K562 (cell line): ENCODE data around the gene HS2ST1. TPM values are rescaled to one million over a fixed set of nuclear protein-coding genes. Genes with fewer than 3 reads are reported as not detected.

ENCODE experiments used
- ATAC-seq: fragments of 200-7000 bp; cut with Tn5 transposase; 3 replicates; pipeline ENCODE4 v1.9.1; 2020; ENCODE audit warnings: moderate library complexity
- BruUV-seq: library from RNA; stranded (reverse); fragments of 400-500 nt; replicated peaks from 2 replicates; lab custom pipeline; 2021; lab: Mats Ljungman, UMichigan
- CTCF ChIA-PET: fragments of 300-600 bp; formaldehyde crosslinking; extraction: SDS; loops from one replicate; lab custom pipeline; 2021; ENCODE audit warnings: low intra/inter-chr PET ratio; lab: Yijun Ruan, JAX
- POLR2A ChIA-PET: fragments of 300-600, 350-650 bp; sonication (Branson Sonifier 250); formaldehyde crosslinking; extraction: SDS; loops from one replicate; lab custom pipeline; 2021; ENCODE audit warnings: antibody characterized with exemption, inconsistent platforms; lab: Yijun Ruan, JAX
- DNase-seq, 4 experiments: peaks; one replicate each; pipeline versions ENCODE4 v3.0.0 to v3.0.0-alpha.2; 2011 to 2018; ENCODE audit warnings: low spot score in 3 of 4, mixed read lengths in 3 of 4; ENCODE audit errors: extremely low read depth in 1 of 4
- FAIRE-seq: peaks from 2 replicates; lab custom pipeline; 2011; peaks lifted over from hg19 to GRCh38; lab: Jason Lieb, UNC
- H2AFZ ChIP-seq: 2 replicates; pipeline ENCODE4 v1.6.0; 2011; ENCODE audit warnings: low read depth, low read length, control low read depth, inconsistent platforms
- H3K27ac ChIP-seq: fragments of 200-600 bp; 3 replicates; pipeline ENCODE4 v1.8.0; 2011; ENCODE audit warnings: low read depth, mild to moderate bottlenecking, control low read depth, inconsistent platforms, low read length, moderate library complexity, mixed read lengths; ENCODE audit errors: extremely low read depth
- H3K27me3 ChIP-seq, 2 experiments: fragments of 300-600 bp in 1 of 2; 2 replicates in 1 of 2; 3 replicates in 1 of 2; pipeline versions ENCODE4 v1.6.0 to v1.8.0; 2011; ENCODE audit warnings: inconsistent platforms in 2 of 2, low read length in 2 of 2, mild to moderate bottlenecking in 1 of 2, mixed read lengths in 1 of 2, moderate library complexity in 1 of 2; ENCODE audit not compliant: control insufficient read depth in 2 of 2, insufficient read depth in 2 of 2
- H3K36me3 ChIP-seq: fragments of 300-600 bp; 3 replicates; pipeline ENCODE4 v1.8.0; 2011; ENCODE audit warnings: mild to moderate bottlenecking, low read length, inconsistent platforms; ENCODE audit not compliant: control insufficient read depth, insufficient read depth
- H3K4me1 ChIP-seq, 2 experiments: fragments of 200-600 bp in 1 of 2; replicated peaks in 1 of 2; 2 replicates in 1 of 2; 3 replicates in 1 of 2; pipeline versions ENCODE4 v1.5.1 to v1.8.0; 2011; ENCODE audit warnings: inconsistent platforms in 2 of 2, low read length in 2 of 2, mild to moderate bottlenecking in 1 of 2, mixed read lengths in 1 of 2, moderate library complexity in 1 of 2; ENCODE audit not compliant: control insufficient read depth in 2 of 2, insufficient read depth in 2 of 2
- H3K4me2 ChIP-seq: 2 replicates; pipeline ENCODE4 v1.6.1; 2011; ENCODE audit warnings: low read length, control low read depth, inconsistent platforms, mixed read lengths; ENCODE audit not compliant: insufficient read depth
- H3K4me3 ChIP-seq: fragments of 200-600 bp; sonication (generic), shearing (Covaris generic); 2 replicates; pipeline ENCODE4 v1.5.1; 2016; ENCODE audit warnings: control low read depth, inconsistent platforms
- H3K79me2 ChIP-seq: fragments of 200-600 bp; 3 replicates; pipeline ENCODE4 v1.8.0; 2011; ENCODE audit warnings: low read length, inconsistent platforms; ENCODE audit not compliant: control insufficient read depth, insufficient read depth
- H3K9ac ChIP-seq, 2 experiments: 2 replicates each; pipeline versions ENCODE4 v1.6.0 to v1.6.1; 2011; ENCODE audit warnings: low read depth in 2 of 2, low read length in 2 of 2, control low read depth in 1 of 2, inconsistent platforms in 1 of 2, mild to moderate bottlenecking in 1 of 2, mixed read lengths in 1 of 2; ENCODE audit not compliant: insufficient read depth in 1 of 2
- H3K9me1 ChIP-seq: one replicate; pipeline ENCODE4 v1.6.0; 2011; ENCODE audit warnings: inconsistent platforms, mild to moderate bottlenecking, low read length, moderate library complexity; ENCODE audit not compliant: control insufficient read depth, insufficient read depth
- H3K9me3 ChIP-seq: replicated peaks from 2 replicates; pipeline ENCODE4 v1.5.1; 2011; ENCODE audit warnings: low read depth, low read length, inconsistent platforms; ENCODE audit not compliant: control insufficient read depth, insufficient read depth
- H4K20me1 ChIP-seq: replicated peaks from 2 replicates; pipeline ENCODE4 v1.6.1; 2011; ENCODE audit warnings: low read length, inconsistent platforms, mixed read lengths; ENCODE audit not compliant: control insufficient read depth, insufficient read depth
- ARHGAP35 ChIP-seq: fragments of 450-650 bp; IDR thresholded peaks from 2 replicates; pipeline ENCODE4 v1.6.1; 2018; ENCODE audit not compliant: partially characterized antibody
- CBFA2T3 ChIP-seq: fragments of 450-650 bp; IDR thresholded peaks from 2 replicates; pipeline ENCODE4 v1.6.1; 2017
- CSDE1 ChIP-seq, 2 experiments: fragments of 450-650 bp; IDR thresholded peaks; 2 replicates each; pipeline ENCODE4 v1.6.1; 2016; ENCODE audit warnings: mild to moderate bottlenecking in 1 of 2
- IFI16 ChIP-seq: fragments of 250-450 bp; sonication (Bioruptor Pico); IDR thresholded peaks from 2 replicates; pipeline ENCODE4 v2.1.2; 2022; ENCODE audit warnings: mild to moderate bottlenecking, inconsistent platforms
- KAT2B ChIP-seq: IDR thresholded peaks from one replicate; pipeline ENCODE4 v1.6.1; 2012; ENCODE audit warnings: low read depth, mild to moderate bottlenecking, control low read depth, inconsistent platforms, low read length, moderate library complexity
- POU5F1 ChIP-seq: fragments of 150-350 bp; IDR thresholded peaks from 2 replicates; pipeline ENCODE4 v1.6.1; 2014; ENCODE audit warnings: borderline replicate concordance, low read length, low read depth, mild to moderate bottlenecking; ENCODE audit not compliant: partially characterized antibody
- TBL1XR1 ChIP-seq, 2 experiments: IDR thresholded peaks; 2 replicates each; pipeline ENCODE4 v1.6.1; 2012; ENCODE audit warnings: improper control_type of control experiment in 2 of 2, low read length in 2 of 2, mild to moderate bottlenecking in 1 of 2
- TBP ChIP-seq: optimal IDR thresholded peaks from 2 replicates; pipeline ENCODE3; 2011; ENCODE audit warnings: low read depth, low read length, improper control_type of control experiment
- TSC22D4 ChIP-seq: fragments of 450-650 bp; IDR thresholded peaks from 2 replicates; pipeline ENCODE4 v1.6.1; 2016; ENCODE audit warnings: missing genetic modification characterization, missing biosample characterization, control low read depth
- ZNF175 ChIP-seq: fragments of 200-800 bp; sonication (Bioruptor generic); IDR thresholded peaks from 2 replicates; pipeline ENCODE4 v1.6.1; 2016; ENCODE audit warnings: low read depth, mild to moderate bottlenecking, missing genetic modification characterization, missing compliant biosample characterization
- ZNF57 ChIP-seq: fragments of 450-650 bp; formaldehyde crosslinking; IDR thresholded peaks from 2 replicates; pipeline ENCODE4 v1.4.0; 2020; ENCODE audit warnings: mild to moderate bottlenecking, moderate library complexity
- ZZZ3 ChIP-seq: fragments of 450-650 bp; IDR thresholded peaks from 2 replicates; pipeline ENCODE4 v1.6.1; 2016; ENCODE audit warnings: antibody characterized with exemption, mild to moderate bottlenecking, moderate library complexity
- WGBS: fragments of 100-300 bp; shearing (Covaris generic); methylation state at CpG from one replicate; pipeline ENCODE4 v1.1.6; 2016; ENCODE audit warnings: low coverage, mixed read lengths; ENCODE audit not compliant: insufficient coverage; ENCODE audit errors: missing lambda C conversion rate; 5-methylcytosine and 5-hydroxymethylcytosine counted together
- in situ Hi-C: fragments of 300-500 bp; cut with MboI; formaldehyde crosslinking; loops from 4 replicates; pipeline ENCODE4 v1.15.0; 2018; ENCODE audit warnings: inconsistent platforms, mixed read lengths
- intact Hi-C: fragments of 100-400 bp; cut with micrococcal nuclease; formaldehyde crosslinking; loops from 2 replicates; pipeline ENCODE4 v1.14.2; 2022
- polyA plus RNA-seq, 8 experiments: library from polyadenylated mRNA; depleted of rRNA in 4 of 8; stranded (reverse) in 5 of 8; unstranded in 3 of 8; fragments of >200 nt; fragmentation: Nextera tagmentation in 2 of 8; fragmentation: Illumina TruSeq in 1 of 8; extraction: Ambion mirVana in 2 of 8; extraction: Trizol in 1 of 8; gene quantifications; 2 replicates each; pipeline versions ENCODE4 v1.2.1 to v1.2.3, GENCODE V29; 2011 to 2014; ENCODE audit warnings: inconsistent platforms in 1 of 8, missing spikeins in 1 of 8
- total RNA-seq, 7 experiments: library from RNA; depleted of rRNA in 6 of 7; stranded (reverse); fragments of >200 nt in 6 of 7; fragmentation: Illumina TruSeq in 2 of 7; extraction: Trizol in 2 of 7; gene quantifications; 2 replicates each; pipeline versions ENCODE4 v1.2.1 to v1.2.3, GENCODE V29; 2011 to 2021; ENCODE audit warnings: low replicate concordance in 1 of 7
- TF ChIP-seq, protein P1 (sequence below): fragments of 450-650 bp; formaldehyde crosslinking; IDR thresholded peaks from 2 replicates; pipeline ENCODE4 v1.4.0; 2022; ENCODE audit warnings: missing genetic modification characterization
- TF ChIP-seq, protein P2 (sequence below): fragments of 250-450 bp; sonication (Bioruptor Pico); IDR thresholded peaks from 2 replicates; pipeline ENCODE4 v1.9.0; 2021; ENCODE audit warnings: mild to moderate bottlenecking, inconsistent platforms
- TF ChIP-seq, protein P3 (sequence below): sonication (generic); formaldehyde crosslinking; IDR thresholded peaks from 2 replicates; pipeline ENCODE4 v1.8.1; 2022; ENCODE audit warnings: missing genetic modification reagents

HS2ST1 gene
- total and polyA plus RNA-seq, 9 of the 15 experiments (the other 6 are each of a cell fraction or from before 2014, with no cell fraction given), result 7.7 to 43.3 (median 25.8) TPM

DNA sequence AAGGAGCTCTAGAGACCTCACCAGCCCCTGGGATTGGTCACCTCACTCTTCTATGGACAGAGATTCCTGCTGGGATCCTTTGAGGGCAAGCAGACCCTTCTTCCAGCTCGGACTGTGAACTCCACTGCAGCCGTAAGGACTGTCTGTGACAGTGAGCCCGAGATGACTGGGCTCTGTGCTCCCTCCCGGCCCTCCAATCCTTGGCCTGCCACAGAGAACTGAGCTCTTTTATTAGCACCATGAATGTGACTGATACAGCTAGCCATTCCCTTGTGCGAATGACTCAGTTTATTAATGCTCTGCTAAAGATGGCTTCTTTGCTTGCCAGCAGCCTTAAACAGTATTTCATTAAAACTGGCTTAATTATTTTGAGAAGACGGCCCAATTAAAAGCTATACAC, 219.6 kb downstream of the HS2ST1 start:
- Histone ChIP-seq H3K9me3 (no peaks in the 10 kb centered on the region), H3K27ac (no peak overlapping the region), H3K4me3 (no peak overlapping the region), H3K4me2 (no peak overlapping the region), H4K20me1 (no peaks in the 10 kb centered on the region; the same call in none of the 2 replicates), H3K36me3 (no peaks in the 10 kb centered on the region), H3K79me2 (no peaks in the 10 kb centered on the region), H3K4me1 (peaks cover 13 to 14% of the 10 kb centered on the region in 2 experiments), H3K9me1 (no peaks in the 10 kb centered on the region), H3K27me3 (peaks cover 12 to 34% of the 10 kb centered on the region in 2 experiments; a peak in 4 of 5 replicates), H2AFZ (no peak overlapping the region), H3K9ac (no peak overlapping the region; a peak in 1 of 4 replicates)
- in situ Hi-C loops (loop anchor here (10.0 kb wide), 1 partner anchor 151 kb away; no protein-coding TSS in a partner anchor), intact Hi-C loops (loop anchor here (5.0 kb wide), 3 partner anchors 153 to 818 kb away; no protein-coding TSS in a partner anchor)
- ATAC-seq (no peak), FAIRE-seq (no peak), DNase-seq (no peak)
- CTCF ChIA-PET, result no interaction called here
- WGBS, result 2% methylated on average over 6 of the region's 6 CpGs
- POLR2A ChIA-PET, result interaction anchor here (0.6 to 0.8 kb wide), 4 partner anchors 37 to 423 kb away, joined by 3 read pairs; no protein-coding TSS in a partner anchor
- no TSS peak for BruUV-seq
- TF ChIP-seq POU5F1 (no peak), ARHGAP35 (no peak), TSC22D4 (tag) (no peak), ZNF175 (no peak), CBFA2T3 (no peak), KAT2B (no peak), IFI16 (CRISPR knock-in tag) (no peak), CSDE1 (IDR thresholded peaks at IDR 0.05) (no peak), ZZZ3 (no peak), TBL1XR1 (IDR thresholded peaks at IDR 0.05; ENCODE audit: low read length in 2 of 2) (no peak), TBP (no peak), ZNF57 (CRISPR knock-in tag) (no peak)
- TF ChIP-seq, protein P1, sequence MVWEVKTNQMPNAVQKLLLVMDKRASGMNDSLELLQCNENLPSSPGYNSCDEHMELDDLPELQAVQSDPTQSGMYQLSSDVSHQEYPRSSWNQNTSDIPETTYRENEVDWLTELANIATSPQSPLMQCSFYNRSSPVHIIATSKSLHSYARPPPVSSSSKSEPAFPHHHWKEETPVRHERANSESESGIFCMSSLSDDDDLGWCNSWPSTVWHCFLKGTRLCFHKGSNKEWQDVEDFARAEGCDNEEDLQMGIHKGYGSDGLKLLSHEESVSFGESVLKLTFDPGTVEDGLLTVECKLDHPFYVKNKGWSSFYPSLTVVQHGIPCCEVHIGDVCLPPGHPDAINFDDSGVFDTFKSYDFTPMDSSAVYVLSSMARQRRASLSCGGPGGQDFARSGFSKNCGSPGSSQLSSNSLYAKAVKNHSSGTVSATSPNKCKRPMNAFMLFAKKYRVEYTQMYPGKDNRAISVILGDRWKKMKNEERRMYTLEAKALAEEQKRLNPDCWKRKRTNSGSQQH, result no peak
- TF ChIP-seq, protein P2, sequence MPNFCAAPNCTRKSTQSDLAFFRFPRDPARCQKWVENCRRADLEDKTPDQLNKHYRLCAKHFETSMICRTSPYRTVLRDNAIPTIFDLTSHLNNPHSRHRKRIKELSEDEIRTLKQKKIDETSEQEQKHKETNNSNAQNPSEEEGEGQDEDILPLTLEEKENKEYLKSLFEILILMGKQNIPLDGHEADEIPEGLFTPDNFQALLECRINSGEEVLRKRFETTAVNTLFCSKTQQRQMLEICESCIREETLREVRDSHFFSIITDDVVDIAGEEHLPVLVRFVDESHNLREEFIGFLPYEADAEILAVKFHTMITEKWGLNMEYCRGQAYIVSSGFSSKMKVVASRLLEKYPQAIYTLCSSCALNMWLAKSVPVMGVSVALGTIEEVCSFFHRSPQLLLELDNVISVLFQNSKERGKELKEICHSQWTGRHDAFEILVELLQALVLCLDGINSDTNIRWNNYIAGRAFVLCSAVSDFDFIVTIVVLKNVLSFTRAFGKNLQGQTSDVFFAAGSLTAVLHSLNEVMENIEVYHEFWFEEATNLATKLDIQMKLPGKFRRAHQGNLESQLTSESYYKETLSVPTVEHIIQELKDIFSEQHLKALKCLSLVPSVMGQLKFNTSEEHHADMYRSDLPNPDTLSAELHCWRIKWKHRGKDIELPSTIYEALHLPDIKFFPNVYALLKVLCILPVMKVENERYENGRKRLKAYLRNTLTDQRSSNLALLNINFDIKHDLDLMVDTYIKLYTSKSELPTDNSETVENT, result no peak
- TF ChIP-seq, protein P3, sequence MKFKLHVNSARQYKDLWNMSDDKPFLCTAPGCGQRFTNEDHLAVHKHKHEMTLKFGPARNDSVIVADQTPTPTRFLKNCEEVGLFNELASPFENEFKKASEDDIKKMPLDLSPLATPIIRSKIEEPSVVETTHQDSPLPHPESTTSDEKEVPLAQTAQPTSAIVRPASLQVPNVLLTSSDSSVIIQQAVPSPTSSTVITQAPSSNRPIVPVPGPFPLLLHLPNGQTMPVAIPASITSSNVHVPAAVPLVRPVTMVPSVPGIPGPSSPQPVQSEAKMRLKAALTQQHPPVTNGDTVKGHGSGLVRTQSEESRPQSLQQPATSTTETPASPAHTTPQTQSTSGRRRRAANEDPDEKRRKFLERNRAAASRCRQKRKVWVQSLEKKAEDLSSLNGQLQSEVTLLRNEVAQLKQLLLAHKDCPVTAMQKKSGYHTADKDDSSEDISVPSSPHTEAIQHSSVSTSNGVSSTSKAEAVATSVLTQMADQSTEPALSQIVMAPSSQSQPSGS, result no peak
